Fibroblast of upper back skin (primary cell): ENCODE data around the gene LDHAL6A.

Source experiments
- DNase-seq: peaks from one replicate; pipeline ENCODE4 v3.0.0-alpha.2; 2013

Gene LDHAL6A

GRCh38 chr11:18455686-18456372 lies at the start of gene LDHAL6A:
LDHAL6A (plus strand) TSS chr11:18455856; CDS start chr11:18456681, 825 bp downstream.
- no peak for DNase-seq

GRCh38 chr11:18407400-18407799 lies 48.3 kb upstream of the LDHAL6A start:
- DNase-seq: peak; percentile 49

- no peak for DNase-seq
Measured at GRCh38 chr11:18408558-18409291, 46.9 kb upstream of the LDHAL6A start.

- DNase-seq: no peak
Measured at GRCh38 chr11:18416459-18416858, 39.2 kb upstream of the LDHAL6A start.

GRCh38 chr11:18419040-18419439 lies 36.6 kb upstream of the LDHAL6A start:
- DNase-seq: no peak

- no peak for DNase-seq
Measured at GRCh38 chr11:18420067-18420466, 35.6 kb upstream of the LDHAL6A start.

- no peak for DNase-seq
Measured at GRCh38 chr11:18427240-18427639, 28.4 kb upstream of the LDHAL6A start.

GRCh38 chr11:18429332-18429731 lies 26.3 kb upstream of the LDHAL6A start:
- no peak for DNase-seq

- DNase-seq: no peak
Measured at GRCh38 chr11:18438691-18439090, 17.0 kb upstream of the LDHAL6A start.

- DNase-seq: no peak
Measured at GRCh38 chr11:18449251-18449650, 6.4 kb upstream of the LDHAL6A start.

GRCh38 chr11:18452927-18453326 lies 2.7 kb upstream of the LDHAL6A start:
- DNase-seq: peak; percentile 12

GRCh38 chr11:18457450-18457849 lies 1.8 kb downstream of the LDHAL6A start:
- no peak for DNase-seq

- no peak for DNase-seq
Measured at GRCh38 chr11:18459634-18460033, 4.0 kb downstream of the LDHAL6A start.

- DNase-seq: no peak
Measured at GRCh38 chr11:18461909-18462308, 6.3 kb downstream of the LDHAL6A start.

GRCh38 chr11:18463439-18463838 lies 7.8 kb downstream of the LDHAL6A start:
- no peak for DNase-seq

- no peak for DNase-seq
Measured at GRCh38 chr11:18466402-18466801, 10.7 kb downstream of the LDHAL6A start.

GRCh38 chr11:18468059-18468458 lies 12.4 kb downstream of the LDHAL6A start:
- DNase-seq: no peak

GRCh38 chr11:18468961-18469360 lies 13.3 kb downstream of the LDHAL6A start:
- DNase-seq: no peak

GRCh38 chr11:18471995-18472394 lies 16.3 kb downstream of the LDHAL6A start:
- DNase-seq: no peak

- no peak for DNase-seq
Measured at GRCh38 chr11:18472587-18472986, 16.9 kb downstream of the LDHAL6A start.

GRCh38 chr11:18479063-18479462 lies 23.4 kb downstream of the LDHAL6A start:
- no peak for DNase-seq

- no peak for DNase-seq
Measured at GRCh38 chr11:18485913-18486528, 30.4 kb downstream of the LDHAL6A start.

GRCh38 chr11:18490319-18490718 lies 34.7 kb downstream of the LDHAL6A start:
- no peak for DNase-seq
